ENCODE data around the gene ACHE. TPM values are rescaled to one million over a fixed set of nuclear protein-coding genes. Genes with fewer than 3 reads are reported as not detected.

ACHE gene
- total RNA-seq, 1 experiment from 2014 or later = 0.40 TPM

GRCh38 chr7:100900978-100901377 lies 5.3 kb upstream of the ACHE start:
- H3K9me2 ChIP-seq (replicated peaks; ENCODE audit: low read length) = no peaks in the 10 kb centered on the region
- BruUV-seq (replicated peaks) = no TSS peak
- H3K4me1 ChIP-seq (ENCODE audit: insufficient read depth, low read length) = peaks cover 3% of the 10 kb centered on the region; the same call in 1 of the 2 replicates
- TF ChIP-seq EZH2 (IDR thresholded peaks at IDR 0.05; ENCODE audit: low read length, unreplicated experiment) = no peak
- TF ChIP-seq CTCF (conservative IDR thresholded peaks at IDR 0.05; ENCODE audit: low read depth, low read length) = no peak
- no peak for TF ChIP-seq EZH2phosphoT487 (IDR thresholded peaks at IDR 0.05; ENCODE audit: borderline replicate concordance, low read length)
- DNase-seq = no peak
- H3F3A ChIP-seq (ENCODE audit: low read length, unreplicated experiment) = no peaks in the 10 kb centered on the region
- H3K4me3 ChIP-seq (ENCODE audit: low read length) = no peak overlapping the region
- H2AFZ ChIP-seq (ENCODE audit: low read length) = no peak overlapping the region
- H3K9me3 ChIP-seq (ENCODE audit: low read length) = no peaks in the 10 kb centered on the region
- no peaks in the 10 kb centered on the region for H4K20me1 ChIP-seq (ENCODE audit: low read length)
- no peaks in the 10 kb centered on the region for H3K79me2 ChIP-seq (ENCODE audit: low read length)
- H3K27ac ChIP-seq (ENCODE audit: low read length) = no peak overlapping the region
- intact Hi-C loops (cut with micrococcal nuclease) = no loop called here
- H3K36me3 ChIP-seq (ENCODE audit: low read depth, low read length) = no peaks in the 10 kb centered on the region
- ChIA-PET POLR2A (ENCODE audit: unreplicated experiment) (no interaction called here), CTCF (no interaction called here)
- H3K27me3 ChIP-seq (ENCODE audit: low read length) = peaks cover 8% of the 10 kb centered on the region
- ATAC-seq = no peak
- no peak overlapping the region for H3K4me2 ChIP-seq (ENCODE audit: low read length)
- no peak overlapping the region for H3K9ac ChIP-seq (ENCODE audit: low read length)

GRCh38 chr7:100899432-100899831 lies 3.7 kb upstream of the ACHE start:
- no peaks in the 10 kb centered on the region for H3K79me2 ChIP-seq (ENCODE audit: low read length)
- H3K4me3 ChIP-seq (ENCODE audit: low read length) = no peak overlapping the region
- TF ChIP-seq CTCF (conservative IDR thresholded peaks at IDR 0.05; ENCODE audit: low read depth, low read length) (no peak), EZH2phosphoT487 (IDR thresholded peaks at IDR 0.05; ENCODE audit: borderline replicate concordance, low read length) (no peak), EZH2 (IDR thresholded peaks at IDR 0.05; ENCODE audit: low read length, unreplicated experiment) (no peak)
- intact Hi-C loops (cut with micrococcal nuclease) = loop anchor here (5.0 to 10.0 kb wide), 2 partner anchors 68 to 235 kb away; partner anchors contain the start of gene MUC12
- BruUV-seq (replicated peaks) = no TSS peak
- no peak overlapping the region for H2AFZ ChIP-seq (ENCODE audit: low read length)
- DNase-seq = no peak
- H3K27me3 ChIP-seq (ENCODE audit: low read length) = peaks cover 17% of the 10 kb centered on the region
- no peak for ATAC-seq
- H3K4me1 ChIP-seq (ENCODE audit: insufficient read depth, low read length) = peaks cover 4% of the 10 kb centered on the region; the same call in 1 of the 2 replicates
- H3K36me3 ChIP-seq (ENCODE audit: low read depth, low read length) = no peaks in the 10 kb centered on the region
- CTCF ChIA-PET = interaction anchor here (0.7 kb wide), 1 partner anchor 159 kb away, joined by 3 read pairs; no protein-coding TSS in a partner anchor
- H3K9ac ChIP-seq (ENCODE audit: low read length) = no peak overlapping the region
- H3K4me2 ChIP-seq (ENCODE audit: low read length) = no peak overlapping the region
- POLR2A ChIA-PET (ENCODE audit: unreplicated experiment) = no interaction called here
- H3K9me3 ChIP-seq (ENCODE audit: low read length) = no peaks in the 10 kb centered on the region
- no peaks in the 10 kb centered on the region for H3F3A ChIP-seq (ENCODE audit: low read length, unreplicated experiment)
- no peaks in the 10 kb centered on the region for H3K9me2 ChIP-seq (replicated peaks; ENCODE audit: low read length)
- no peak overlapping the region for H3K27ac ChIP-seq (ENCODE audit: low read length)
- no peaks in the 10 kb centered on the region for H4K20me1 ChIP-seq (ENCODE audit: low read length)

GRCh38 chr7:100897772-100898454 lies 2.2 kb upstream of the ACHE start:
- no peak for ATAC-seq
- H3K9me3 ChIP-seq (ENCODE audit: low read length) = no peaks in the 10 kb centered on the region
- no peak overlapping the region for H3K4me3 ChIP-seq (ENCODE audit: low read length)
- no peak overlapping the region for H3K9ac ChIP-seq (ENCODE audit: low read length)
- H3K79me2 ChIP-seq (ENCODE audit: low read length) = no peaks in the 10 kb centered on the region
- no peak for DNase-seq
- no peak overlapping the region for H3K4me2 ChIP-seq (ENCODE audit: low read length)
- no peaks in the 10 kb centered on the region for H4K20me1 ChIP-seq (ENCODE audit: low read length)
- no peaks in the 10 kb centered on the region for H3K9me2 ChIP-seq (replicated peaks; ENCODE audit: low read length)
- TSS peak; percentile 14 for BruUV-seq (replicated peaks)
- intact Hi-C loops (cut with micrococcal nuclease) = loop anchor here (1.0 to 10.0 kb wide), 4 partner anchors 69 to 237 kb away; partner anchors contain the start of gene MUC12
- H2AFZ ChIP-seq (ENCODE audit: low read length) = no peak overlapping the region
- ChIA-PET POLR2A (ENCODE audit: unreplicated experiment) (no interaction called here), CTCF (no interaction called here)
- H3K27ac ChIP-seq (ENCODE audit: low read length) = no peak overlapping the region
- H3K4me1 ChIP-seq (ENCODE audit: insufficient read depth, low read length) = peaks cover 4% of the 10 kb centered on the region; the same call in 1 of the 2 replicates
- TF ChIP-seq EZH2 (IDR thresholded peaks at IDR 0.05; ENCODE audit: low read length, unreplicated experiment) = no peak
- TF ChIP-seq EZH2phosphoT487 (IDR thresholded peaks at IDR 0.05; ENCODE audit: borderline replicate concordance, low read length) = no peak
- TF ChIP-seq CTCF (conservative IDR thresholded peaks at IDR 0.05; ENCODE audit: low read depth, low read length) = no peak
- no peaks in the 10 kb centered on the region for H3K36me3 ChIP-seq (ENCODE audit: low read depth, low read length)
- peaks cover 17% of the 10 kb centered on the region for H3K27me3 ChIP-seq (ENCODE audit: low read length)
- no peaks in the 10 kb centered on the region for H3F3A ChIP-seq (ENCODE audit: low read length, unreplicated experiment)
